ENCODE data around the gene SLC8A2.

DNA sequence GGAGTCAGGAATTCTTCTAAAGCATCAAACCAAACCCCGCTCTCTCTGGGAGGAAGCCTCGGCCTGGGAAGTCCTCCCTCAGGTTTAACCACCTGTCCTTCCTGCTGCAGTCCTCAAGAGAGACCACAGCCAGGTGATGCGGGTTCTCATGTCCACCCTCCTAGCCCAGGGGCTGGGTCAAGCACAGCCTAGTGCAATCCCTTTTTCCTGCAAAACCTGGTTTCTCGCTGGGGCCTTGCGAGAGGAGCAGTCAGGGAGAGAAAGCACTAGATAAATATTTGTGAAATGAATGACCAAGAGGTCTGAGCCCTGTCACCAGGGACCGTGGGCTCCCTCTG, 2.4 kb downstream of the SLC8A2 start:
- TF ChIP-seq POLR2AphosphoS5 (IDR thresholded peaks at IDR 0.05; ENCODE audit: low read depth, low read length): no peak
- TF ChIP-seq SIN3A (IDR thresholded peaks at IDR 0.05; ENCODE audit: borderline replicate concordance, insufficient read depth, low read length): no peak
